HS-27A (cell line): ENCODE results near the gene BMP7.
"Not testable (repeated sequence)": the region's sequence is repeated elsewhere in the genome, so short reads cannot be mapped to it uniquely, and the experiment has no call there.

Source experiments
- DNase-seq: peaks from one replicate; pipeline ENCODE4 v3.0.0-alpha.2; 2012; ENCODE audit warnings: low read depth, missing footprints

BMP7 gene

GRCh38 chr20:57265336-57265996 is 975 bp downstream of the BMP7 start:
- DNase-seq = no peak

DNA sequence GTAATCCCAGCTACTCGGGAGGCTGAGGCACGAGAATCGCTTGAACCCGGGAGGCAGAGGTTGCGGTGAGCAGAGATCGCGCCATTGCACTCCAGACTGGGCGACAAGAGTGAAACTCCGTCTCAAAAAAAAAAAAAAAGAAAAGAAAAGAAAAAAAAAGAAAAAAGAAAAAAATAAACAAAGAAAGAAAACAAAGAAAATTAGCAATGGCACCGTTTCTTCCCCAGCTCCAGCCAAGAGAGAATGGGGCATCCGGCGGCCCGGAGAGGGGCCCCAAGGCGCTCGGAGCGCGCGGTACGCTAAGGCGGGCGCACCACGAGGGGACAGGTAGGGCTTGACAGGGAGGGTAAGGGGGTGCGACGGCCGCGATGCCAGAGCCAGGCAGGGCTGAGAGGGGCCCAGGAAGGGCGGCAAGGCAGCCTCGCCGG is 1.5 kb downstream of the BMP7 start:
- DNase-seq = not testable (repeated sequence)

- no peak for DNase-seq
These were observed 2.3 kb downstream of the BMP7 start for GRCh38 chr20:57263801-57264792.

DNA sequence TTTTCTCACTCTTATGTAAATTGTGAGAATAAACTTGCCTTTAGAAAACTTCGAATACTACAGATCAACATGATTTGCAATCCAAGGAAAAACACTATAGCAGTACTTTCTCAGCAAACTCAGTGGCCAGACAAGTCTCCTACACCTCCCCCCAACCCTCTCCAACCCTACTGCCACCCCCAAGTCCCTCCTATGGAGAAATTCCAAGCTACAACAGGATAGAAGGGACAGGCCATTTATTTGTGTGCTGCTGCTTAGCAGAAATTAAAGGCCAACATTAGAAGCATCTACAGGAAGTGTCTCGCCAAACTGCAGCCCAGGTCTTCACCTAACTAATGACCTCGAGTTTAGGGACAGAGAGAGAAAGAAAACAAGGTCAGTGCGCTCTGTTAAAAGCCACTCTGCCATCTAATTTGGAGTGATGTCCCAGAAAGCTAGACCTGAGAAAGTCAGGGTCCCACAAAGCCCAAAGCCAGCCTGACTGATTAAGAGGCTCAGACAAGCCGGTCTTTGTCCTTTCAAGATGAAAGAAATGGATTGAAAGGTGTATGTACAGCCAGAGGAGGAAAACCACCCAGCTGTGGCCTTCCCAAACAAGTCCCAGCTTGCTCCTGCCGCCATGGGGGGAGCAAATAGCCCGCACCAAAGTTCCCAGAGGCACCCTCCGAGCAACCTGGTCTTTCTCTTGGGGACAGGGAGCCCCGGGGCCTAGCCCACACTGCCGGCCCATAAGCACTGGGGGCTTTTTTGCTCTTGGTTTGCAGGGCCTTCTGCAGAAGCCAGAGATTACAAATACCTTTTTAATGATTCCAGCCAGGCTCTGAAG is 3.4 kb downstream of the BMP7 start:
- no peak for DNase-seq

GRCh38 chr20:57262301-57262700 is 4.1 kb downstream of the BMP7 start:
- DNase-seq = no peak

DNA sequence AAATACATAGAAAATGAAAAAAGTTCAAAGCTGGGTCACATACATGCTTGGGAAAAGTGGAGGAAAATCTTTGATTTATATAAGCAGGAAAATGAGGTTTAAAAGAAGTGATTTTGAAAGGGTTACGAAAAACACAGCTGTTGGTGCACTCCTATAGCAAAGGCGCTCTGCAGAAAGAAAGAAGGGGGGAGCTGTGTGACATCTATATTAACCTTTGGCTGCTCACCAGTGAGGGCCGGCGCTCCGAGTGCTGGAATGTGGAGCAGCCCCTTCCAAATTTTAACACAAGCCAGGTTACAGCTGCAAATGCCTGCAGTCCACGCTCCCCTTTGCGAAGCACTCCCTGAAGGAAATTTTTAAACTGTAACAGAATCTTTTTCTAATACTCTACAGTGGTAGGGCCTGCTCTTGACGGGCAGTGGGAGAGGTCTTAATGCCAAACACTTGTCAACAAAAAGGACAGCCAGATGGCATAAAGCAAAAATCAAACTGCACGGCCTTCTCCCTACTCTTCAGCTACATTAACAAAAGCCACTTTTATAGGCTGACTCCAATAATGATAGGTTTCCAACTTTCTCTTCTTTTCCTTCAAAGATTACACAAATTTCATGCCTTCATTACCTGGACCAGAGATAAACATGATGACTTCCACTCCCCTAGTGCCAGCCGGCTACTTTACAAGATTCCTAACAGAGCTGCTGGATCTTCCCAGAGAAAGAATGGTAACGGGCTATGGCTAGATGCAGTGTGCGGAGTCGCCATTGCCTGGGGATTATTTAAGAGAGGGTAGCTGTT is 4.8 kb downstream of the BMP7 start:
- no peak for DNase-seq

DNA sequence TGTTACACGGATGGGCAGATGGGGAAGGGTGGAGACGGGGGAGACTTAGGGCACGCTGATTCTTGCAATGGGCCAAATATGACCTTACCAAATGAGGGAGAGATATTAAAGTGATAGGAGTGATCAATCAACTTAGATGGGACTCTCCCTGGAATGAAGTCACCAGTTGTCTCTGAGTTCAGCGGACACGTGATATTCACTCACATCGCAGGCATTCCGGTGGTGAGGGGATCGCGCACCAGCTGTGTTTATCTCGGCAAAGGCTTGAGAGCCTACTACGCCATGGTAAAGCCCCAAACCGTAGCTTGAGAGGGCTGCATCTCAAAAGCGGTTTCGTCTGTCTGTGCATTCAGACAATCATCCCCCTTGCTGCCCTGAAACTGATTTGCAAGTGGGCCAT is 5.5 kb downstream of the BMP7 start:
- DNase-seq = no peak

- no peak for DNase-seq
These were observed 6.2 kb downstream of the BMP7 start for GRCh38 chr20:57259938-57260921.

GRCh38 chr20:57259121-57259937 is 7.1 kb downstream of the BMP7 start:
- DNase-seq = no peak

DNA sequence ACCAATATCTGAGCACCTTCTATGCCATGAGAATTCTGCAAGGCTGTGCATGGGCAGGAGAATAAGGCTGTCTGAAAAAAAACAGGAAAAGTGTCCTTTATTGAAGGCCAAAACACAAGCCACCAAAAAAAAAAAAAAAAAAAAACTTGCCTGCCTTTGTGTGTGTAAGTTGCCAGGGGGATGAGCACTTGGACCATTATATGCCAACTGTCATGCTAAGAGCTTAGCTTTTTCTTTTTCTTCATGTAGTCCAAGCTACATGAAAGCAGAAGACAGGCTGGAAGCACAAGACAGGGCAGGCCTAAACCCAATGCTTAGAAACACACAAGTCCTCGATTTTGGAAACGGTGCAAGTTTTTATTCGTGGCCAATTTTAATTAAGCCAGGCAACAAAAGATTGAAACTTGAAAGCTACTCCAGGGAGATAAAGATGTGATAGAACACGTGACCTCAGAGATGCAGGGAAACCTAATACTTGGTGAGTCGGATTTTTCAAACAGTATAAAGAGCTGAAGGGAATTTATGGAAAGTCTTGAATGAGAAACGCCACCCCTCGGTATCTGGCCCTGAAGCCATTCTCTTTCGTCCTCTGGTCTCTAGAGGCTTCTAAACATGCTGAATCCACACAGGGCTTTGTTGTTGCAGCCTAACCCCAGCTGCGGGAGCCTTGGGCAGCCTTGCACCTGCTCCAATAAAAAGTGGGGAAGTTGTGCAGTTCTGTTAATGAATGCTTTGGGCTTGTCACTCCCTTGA is 8.6 kb downstream of the BMP7 start:
- DNase-seq = no peak

DNA sequence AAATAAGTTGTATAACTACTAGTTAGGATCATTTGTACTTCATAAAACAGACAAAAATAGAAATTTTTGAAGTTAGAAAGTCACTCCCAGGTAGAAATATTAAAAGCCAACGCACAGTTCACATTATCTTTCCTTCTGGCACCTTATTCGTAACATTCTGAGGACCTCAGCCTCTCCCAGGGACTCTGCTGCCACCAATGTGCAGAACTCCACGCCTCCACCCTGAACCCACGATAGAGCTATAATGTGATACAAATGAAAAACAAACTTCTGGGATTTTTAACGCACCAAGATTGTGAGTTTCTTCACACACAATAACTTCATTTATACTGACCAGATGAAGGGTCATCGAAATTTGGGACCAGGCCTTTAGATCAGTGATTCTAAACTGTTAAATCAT is 9.5 kb downstream of the BMP7 start:
- no peak for DNase-seq

GRCh38 chr20:57256205-57256604 is 10.2 kb downstream of the BMP7 start:
- no peak for DNase-seq

GRCh38 chr20:57255183-57255582 is 11.3 kb downstream of the BMP7 start:
- DNase-seq = no peak

DNA sequence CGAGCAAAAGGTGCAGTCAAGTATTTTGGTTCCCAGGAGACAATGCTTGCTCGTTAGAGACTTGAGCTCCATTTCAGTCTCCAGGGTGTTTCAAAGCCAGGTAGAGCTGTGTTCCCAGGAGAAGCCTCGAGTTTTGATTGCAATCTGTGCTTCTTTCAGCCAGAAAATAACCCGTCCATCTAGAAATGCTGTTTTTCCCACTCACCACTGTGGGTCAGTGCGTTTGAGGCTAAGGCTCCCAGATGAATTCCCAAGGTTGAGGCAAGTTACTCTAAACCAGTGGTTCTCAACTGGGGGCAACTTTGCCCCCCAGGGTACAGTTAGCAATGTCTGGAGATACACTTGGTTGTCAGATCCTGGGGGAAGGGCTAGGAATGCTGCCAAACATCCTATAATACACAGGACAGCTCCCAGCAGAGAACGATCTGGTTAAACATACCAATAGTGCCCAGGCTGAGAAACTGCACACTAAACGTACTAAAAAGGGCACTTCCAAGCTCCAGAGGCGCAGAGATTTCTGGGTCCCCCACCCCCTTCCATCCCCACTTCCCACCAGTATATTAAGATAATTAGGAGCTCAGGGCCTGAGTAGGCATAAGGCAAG is 13.8 kb downstream of the BMP7 start:
- no peak for DNase-seq

DNA sequence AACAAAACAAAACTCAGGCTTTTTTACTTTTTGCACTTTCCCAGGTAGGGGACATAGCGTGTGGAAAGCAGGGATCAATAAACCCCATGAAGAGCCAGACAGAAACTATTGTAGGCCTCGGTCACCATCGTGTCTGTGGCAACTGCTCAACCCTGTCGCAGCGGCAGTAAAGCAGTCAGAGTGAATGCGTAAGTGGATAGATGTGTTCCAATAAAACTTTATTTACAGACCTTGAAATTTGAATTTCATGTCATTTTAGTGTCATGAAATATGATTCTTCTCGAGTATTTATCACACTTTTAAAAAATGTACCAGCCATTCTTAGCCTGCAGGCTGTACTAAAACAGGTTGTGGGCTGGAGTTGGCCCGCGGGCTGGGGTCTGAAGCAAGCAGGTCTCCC is 14.5 kb downstream of the BMP7 start:
- DNase-seq = no peak

DNA sequence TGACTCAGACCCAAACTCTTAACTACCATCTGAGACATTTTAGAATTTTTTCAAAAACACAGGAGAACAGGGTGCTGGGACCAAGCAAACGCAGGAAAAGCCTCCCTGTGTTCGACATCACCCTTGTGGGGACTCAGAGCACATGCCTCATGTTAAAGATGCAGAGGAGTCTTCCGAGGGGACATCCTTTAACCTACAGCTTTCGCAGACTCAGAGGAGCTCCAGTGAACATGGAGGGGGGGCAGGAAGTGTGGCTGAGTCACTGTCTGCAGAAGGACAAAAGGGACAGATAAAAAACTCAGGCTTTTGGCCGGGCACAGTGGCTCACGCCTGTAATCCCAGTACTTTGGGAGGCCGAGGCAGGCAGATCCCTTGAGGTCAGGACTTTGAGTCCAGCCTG is 15.1 kb downstream of the BMP7 start:
- DNase-seq = no peak

- DNase-seq = no peak
These were observed 15.7 kb downstream of the BMP7 start for GRCh38 chr20:57250607-57251343.

DNA sequence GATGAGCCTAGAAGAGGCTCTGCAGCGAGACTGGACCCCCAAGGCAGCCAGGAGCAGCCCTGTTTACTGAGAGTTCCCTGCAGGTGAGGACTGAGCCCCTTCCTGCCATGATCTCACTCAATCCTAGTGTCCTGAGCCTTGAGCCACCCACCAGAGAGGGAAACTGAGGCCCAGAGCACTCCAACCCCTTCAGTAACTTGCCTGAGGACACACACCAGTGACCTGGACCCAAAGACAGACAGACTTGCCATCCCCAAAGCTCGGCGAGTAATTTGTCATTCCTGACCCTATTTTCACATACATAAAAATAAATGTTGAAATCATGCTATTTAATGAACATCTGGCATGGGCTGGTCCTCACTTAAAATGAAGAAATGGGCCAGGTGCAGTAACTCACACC is 16.7 kb downstream of the BMP7 start:
- no peak for DNase-seq
